ENCODE results near the gene NECTIN1. TPM values are rescaled to one million over a fixed set of nuclear protein-coding genes. Genes with fewer than 3 reads are reported as not detected.

Gene NECTIN1
- total RNA-seq, 3 donors from 2014 or later = 19.6 to 48.9 (median 45.1) TPM

DNA sequence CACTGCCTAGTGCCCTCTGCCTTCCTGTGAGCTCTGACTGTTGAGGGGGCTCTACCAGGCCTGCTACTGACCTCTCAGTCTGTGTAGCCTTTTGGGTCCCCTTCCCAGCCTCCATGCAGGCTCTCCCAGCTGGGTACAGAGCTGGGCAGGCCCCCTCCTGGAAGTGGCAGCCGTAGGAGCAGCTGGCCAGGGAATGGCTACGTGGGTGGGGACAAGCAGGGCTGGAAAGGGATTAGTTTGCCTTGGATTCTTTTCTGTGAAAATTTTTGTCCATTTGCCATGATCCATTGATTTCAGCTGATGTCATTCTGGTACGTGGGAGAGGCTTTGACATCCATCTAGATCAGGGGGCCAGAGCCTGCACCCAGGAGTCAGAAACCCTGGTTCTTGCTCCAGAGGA is 23.9 kb upstream of the NECTIN1 start:
- peaks cover 4% of the 10 kb centered on the region for H3K4me1 ChIP-seq (ENCODE audit: low read depth)
- DNase-seq = no peak
- H3K9me3 ChIP-seq = no peaks in the 10 kb centered on the region
- intact Hi-C loops (cut with DNase I, micrococcal nuclease) = no loop called here
- TF ChIP-seq, protein P1, sequence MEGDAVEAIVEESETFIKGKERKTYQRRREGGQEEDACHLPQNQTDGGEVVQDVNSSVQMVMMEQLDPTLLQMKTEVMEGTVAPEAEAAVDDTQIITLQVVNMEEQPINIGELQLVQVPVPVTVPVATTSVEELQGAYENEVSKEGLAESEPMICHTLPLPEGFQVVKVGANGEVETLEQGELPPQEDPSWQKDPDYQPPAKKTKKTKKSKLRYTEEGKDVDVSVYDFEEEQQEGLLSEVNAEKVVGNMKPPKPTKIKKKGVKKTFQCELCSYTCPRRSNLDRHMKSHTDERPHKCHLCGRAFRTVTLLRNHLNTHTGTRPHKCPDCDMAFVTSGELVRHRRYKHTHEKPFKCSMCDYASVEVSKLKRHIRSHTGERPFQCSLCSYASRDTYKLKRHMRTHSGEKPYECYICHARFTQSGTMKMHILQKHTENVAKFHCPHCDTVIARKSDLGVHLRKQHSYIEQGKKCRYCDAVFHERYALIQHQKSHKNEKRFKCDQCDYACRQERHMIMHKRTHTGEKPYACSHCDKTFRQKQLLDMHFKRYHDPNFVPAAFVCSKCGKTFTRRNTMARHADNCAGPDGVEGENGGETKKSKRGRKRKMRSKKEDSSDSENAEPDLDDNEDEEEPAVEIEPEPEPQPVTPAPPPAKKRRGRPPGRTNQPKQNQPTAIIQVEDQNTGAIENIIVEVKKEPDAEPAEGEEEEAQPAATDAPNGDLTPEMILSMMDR (IDR thresholded peaks at IDR 0.05) = no peak
- no peaks in the 10 kb centered on the region for H3K36me3 ChIP-seq (ENCODE audit: low read depth)
- peak; percentile 32 for ATAC-seq
- no peak overlapping the region for H3K4me3 ChIP-seq

DNA sequence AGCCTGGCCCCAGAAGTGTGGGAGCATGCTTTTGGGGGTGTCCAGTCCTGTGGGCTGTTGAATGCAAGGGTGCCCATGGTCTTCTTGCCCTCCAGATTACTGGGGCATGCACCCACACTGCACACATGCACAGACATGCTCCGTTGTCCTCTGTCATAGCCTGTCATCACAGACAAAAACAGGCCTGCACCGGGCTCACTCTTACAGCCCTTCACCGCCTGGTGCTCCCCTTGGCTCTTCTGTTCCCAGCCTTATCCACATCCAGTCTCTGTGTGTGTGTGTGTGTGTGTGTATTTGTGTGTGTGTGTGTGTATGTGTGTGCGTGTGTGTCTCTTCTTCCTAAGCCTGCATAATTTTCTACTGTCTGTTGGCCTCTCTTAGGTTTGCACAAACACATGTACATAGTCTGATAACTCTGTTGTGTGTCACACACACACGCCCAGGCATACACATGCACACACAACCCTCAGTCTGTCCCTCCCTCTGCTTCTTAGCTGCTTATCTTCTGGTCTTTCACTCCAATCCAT is 23.4 kb upstream of the NECTIN1 start:
- no peaks in the 10 kb centered on the region for H3K36me3 ChIP-seq (ENCODE audit: low read depth)
- no peak overlapping the region for H3K4me3 ChIP-seq
- DNase-seq = no peak
- TF ChIP-seq, protein P1 (IDR thresholded peaks at IDR 0.05) = no peak
- intact Hi-C loops (cut with DNase I, micrococcal nuclease) = no loop called here
- H3K4me1 ChIP-seq (ENCODE audit: low read depth) = peaks cover 4% of the 10 kb centered on the region
- H3K9me3 ChIP-seq = no peaks in the 10 kb centered on the region
- ATAC-seq = peak; percentile 11

DNA sequence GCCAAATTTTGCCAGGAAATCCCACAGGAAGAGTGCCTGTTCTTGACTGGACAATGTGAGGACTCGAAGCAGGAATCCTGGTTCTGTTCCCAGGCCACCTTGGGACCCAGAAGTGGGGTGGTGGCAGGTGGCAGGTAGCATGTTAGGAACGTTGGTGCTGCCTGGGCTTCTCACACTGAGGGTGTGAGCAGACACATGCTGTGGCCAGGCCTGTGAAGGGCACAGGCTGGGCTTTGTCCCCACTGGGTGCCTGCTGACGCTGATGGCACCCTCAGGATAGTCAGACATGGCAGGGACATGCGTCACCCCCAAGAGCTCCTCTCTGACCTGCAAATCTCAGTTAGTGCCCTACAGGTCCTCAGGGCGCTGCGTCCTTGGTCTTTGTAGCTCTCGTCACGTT is 21.1 kb upstream of the NECTIN1 start:
- DNase-seq (no peak), ATAC-seq (no peak)
- Histone ChIP-seq H3K4me3 (no peak overlapping the region), H3K9me3 (no peaks in the 10 kb centered on the region), H3K4me1 (ENCODE audit: low read depth) (peaks cover 4% of the 10 kb centered on the region), H3K36me3 (ENCODE audit: low read depth) (no peaks in the 10 kb centered on the region)
- intact Hi-C loops (cut with DNase I, micrococcal nuclease) = no loop called here
- TF ChIP-seq, protein P1 (IDR thresholded peaks at IDR 0.05) = no peak

DNA sequence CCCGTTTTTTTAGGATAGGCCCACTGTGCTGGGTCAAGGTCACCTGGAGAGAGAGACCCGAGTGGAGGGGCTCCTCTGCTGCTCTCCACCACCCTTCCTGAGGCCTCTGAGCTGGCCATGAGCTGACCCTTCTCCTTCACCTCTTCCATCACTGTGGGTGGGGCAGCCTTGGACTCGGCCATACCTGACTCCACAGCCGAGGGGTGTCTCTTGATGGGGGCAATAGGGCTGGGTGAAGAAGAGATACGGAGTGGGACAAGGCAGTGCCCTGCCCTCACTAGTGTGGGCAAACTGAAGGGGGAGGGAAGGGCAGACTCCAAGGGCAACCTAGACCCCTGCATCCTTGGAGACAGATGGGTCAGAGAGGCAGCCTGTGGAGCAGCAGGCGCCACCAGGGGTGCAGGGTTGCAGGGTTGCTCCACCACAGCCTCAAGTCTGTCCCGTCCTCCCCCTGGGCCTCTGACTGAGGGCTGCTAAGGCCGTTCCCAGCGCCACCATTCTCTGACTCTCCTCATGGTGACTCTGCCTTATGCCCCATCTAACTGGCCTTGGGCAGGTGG is 20.1 kb upstream of the NECTIN1 start:
- ATAC-seq (no peak), DNase-seq (no peak)
- peaks cover 4% of the 10 kb centered on the region for H3K4me1 ChIP-seq (ENCODE audit: low read depth)
- intact Hi-C loops (cut with DNase I, micrococcal nuclease) = no loop called here
- H3K36me3 ChIP-seq (ENCODE audit: low read depth) = no peaks in the 10 kb centered on the region
- no peak overlapping the region for H3K4me3 ChIP-seq
- TF ChIP-seq, protein P1 (IDR thresholded peaks at IDR 0.05) = no peak
- H3K9me3 ChIP-seq = no peaks in the 10 kb centered on the region

DNA sequence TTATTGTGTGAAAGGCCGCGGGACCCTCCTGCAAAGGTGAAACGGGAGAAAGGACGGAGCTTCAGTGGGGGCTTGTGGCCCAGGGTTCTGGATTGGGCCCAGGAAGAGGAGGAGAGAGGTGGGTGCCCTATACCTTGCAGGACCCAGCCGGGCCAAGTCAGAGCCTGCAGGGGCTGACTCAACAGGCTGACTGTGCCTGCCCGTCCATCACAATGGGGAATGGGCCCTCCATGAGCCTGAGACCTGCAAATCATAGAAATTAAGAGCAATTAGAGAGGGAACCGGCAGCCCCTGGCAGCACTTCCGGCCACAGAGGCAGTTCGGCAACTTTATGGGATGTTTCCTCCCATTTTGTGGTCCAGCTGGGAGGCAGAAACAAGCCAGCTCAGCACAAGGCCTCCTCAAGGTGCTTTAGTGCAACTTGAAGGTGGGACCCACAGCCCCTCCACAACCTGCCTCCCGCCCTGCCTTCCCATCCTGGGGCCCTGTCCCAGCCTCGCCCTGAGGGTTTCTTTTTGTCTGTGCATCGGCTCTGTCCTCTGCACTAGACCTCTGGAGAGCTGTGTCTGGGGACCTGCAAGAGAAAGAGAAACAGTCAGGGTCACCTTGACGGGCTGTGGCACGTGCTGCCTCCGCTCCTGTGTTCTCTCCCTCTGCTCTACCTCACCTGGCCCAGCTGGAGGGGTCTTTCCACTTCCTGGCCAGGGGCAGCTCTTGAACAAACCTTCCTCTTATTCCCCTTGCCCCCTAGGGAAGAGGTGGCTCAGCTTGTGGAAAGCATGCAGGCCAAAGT is 19.1 kb upstream of the NECTIN1 start:
- ATAC-seq (no peak), DNase-seq (no peak)
- Histone ChIP-seq H3K4me3 (no peak overlapping the region), H3K36me3 (ENCODE audit: low read depth) (no peaks in the 10 kb centered on the region), H3K4me1 (ENCODE audit: low read depth) (peaks cover 9% of the 10 kb centered on the region), H3K9me3 (no peaks in the 10 kb centered on the region)
- intact Hi-C loops (cut with DNase I, micrococcal nuclease) = no loop called here
- TF ChIP-seq, protein P1 (IDR thresholded peaks at IDR 0.05) = no peak
